Stimulated activated CD4-positive, alpha-beta T cell treated with anti-CD3 and anti-CD28 coated beads, TNF-alpha, amount 100 ng/mL, for 48 hours (primary cell): ENCODE results near the gene ATF6.
"Not testable (repeated sequence)": the region's sequence is repeated elsewhere in the genome, so short reads cannot be mapped to it uniquely, and the experiment has no call there.

ENCODE experiments used
- DNase-seq, 3 donors: peaks; one replicate each; pipeline ENCODE4 v3.0.0-alpha.2; 2020; ENCODE audit warnings: low read depth in 3 of 3

The ATF6 gene

GRCh38 chr1:161735837-161736236, 30.3 kb upstream of the ATF6 start:
- no peak for DNase-seq

GRCh38 chr1:161736335-161736969, 29.7 kb upstream of the ATF6 start:
- no peak for DNase-seq

GRCh38 chr1:161737625-161738024, 28.5 kb upstream of the ATF6 start:
- no peak for DNase-seq

GRCh38 chr1:161738627-161739287, 27.4 kb upstream of the ATF6 start:
- DNase-seq, result no peak

GRCh38 chr1:161739865-161740566, 26.1 kb upstream of the ATF6 start:
- no peak for DNase-seq

- no peak for DNase-seq
Measured at GRCh38 chr1:161740921-161741320, 25.2 kb upstream of the ATF6 start.

GRCh38 chr1:161743231-161743630, 22.9 kb upstream of the ATF6 start:
- no peak for DNase-seq

GRCh38 chr1:161747801-161748200, 18.3 kb upstream of the ATF6 start:
- no peak for DNase-seq

GRCh38 chr1:161749509-161750407, 16.4 kb upstream of the ATF6 start, which contains the start of gene DUSP12:
Gene DUSP12 (plus strand): TSS chr1:161749786. CDS start chr1:161749802, 16 bp downstream.
- DNase-seq, result peak; percentile 83 to 85 (median 84)

GRCh38 chr1:161763522-161764098, 2.5 kb upstream of the ATF6 start:
- peak in 1 of 3 donors; percentile 41 for DNase-seq

GRCh38 chr1:161768461-161768860, 2.3 kb downstream of the ATF6 start:
- DNase-seq, result no peak

GRCh38 chr1:161768986-161769672, 3.0 kb downstream of the ATF6 start:
- no peak for DNase-seq

GRCh38 chr1:161769673-161770045, 3.5 kb downstream of the ATF6 start:
- DNase-seq, result not testable (repeated sequence)

- no peak for DNase-seq
Measured at GRCh38 chr1:161770250-161770649, 4.1 kb downstream of the ATF6 start.

GRCh38 chr1:161771161-161771560, 5.0 kb downstream of the ATF6 start:
- DNase-seq, result no peak

GRCh38 chr1:161771973-161772372, 5.9 kb downstream of the ATF6 start:
- no peak for DNase-seq

GRCh38 chr1:161772397-161772796, 6.3 kb downstream of the ATF6 start:
- no peak for DNase-seq

- DNase-seq, result no peak
Measured at GRCh38 chr1:161773791-161774190, 7.7 kb downstream of the ATF6 start.

- no peak for DNase-seq
Measured at GRCh38 chr1:161777261-161777660, 11.1 kb downstream of the ATF6 start.

- no peak for DNase-seq
Measured at GRCh38 chr1:161778522-161778921, 12.4 kb downstream of the ATF6 start.

- DNase-seq, result no peak
Measured at GRCh38 chr1:161779393-161779792, 13.3 kb downstream of the ATF6 start.
